Suppressor macrophage treated with lipopolysaccharide for 1 hour (primary cell): Measurements from ENCODE around the gene MACROD1.
A peak's percentile ranks its signal among the peaks of the same experiment; 100 is the strongest.

Experiments used
- DNase-seq, 3 donors: peaks; one replicate each; pipeline ENCODE4 v3.0.0-alpha.2; 2020 to 2022

MACROD1 gene

DNA sequence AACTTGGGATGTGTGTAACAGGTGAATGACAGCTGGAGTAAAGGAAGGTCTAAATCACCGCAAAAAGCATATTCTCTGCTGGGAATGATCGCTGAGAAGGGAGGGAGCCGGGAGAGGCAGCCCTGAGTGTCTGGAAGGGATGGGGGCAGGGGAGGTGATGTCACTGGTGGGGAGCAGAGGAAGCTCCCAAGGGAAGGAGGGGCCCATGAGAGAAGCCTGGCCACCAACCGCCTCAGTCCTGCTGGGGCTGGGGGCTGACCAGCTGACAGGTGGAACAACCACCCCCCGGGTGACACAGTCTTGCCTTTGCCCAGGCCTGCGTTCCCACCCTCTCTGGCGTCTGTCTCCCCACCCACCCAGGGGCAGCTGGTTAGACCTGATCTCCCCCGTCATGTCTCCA, 136.1 kb downstream of the MACROD1 start:
- no peak for DNase-seq

DNA sequence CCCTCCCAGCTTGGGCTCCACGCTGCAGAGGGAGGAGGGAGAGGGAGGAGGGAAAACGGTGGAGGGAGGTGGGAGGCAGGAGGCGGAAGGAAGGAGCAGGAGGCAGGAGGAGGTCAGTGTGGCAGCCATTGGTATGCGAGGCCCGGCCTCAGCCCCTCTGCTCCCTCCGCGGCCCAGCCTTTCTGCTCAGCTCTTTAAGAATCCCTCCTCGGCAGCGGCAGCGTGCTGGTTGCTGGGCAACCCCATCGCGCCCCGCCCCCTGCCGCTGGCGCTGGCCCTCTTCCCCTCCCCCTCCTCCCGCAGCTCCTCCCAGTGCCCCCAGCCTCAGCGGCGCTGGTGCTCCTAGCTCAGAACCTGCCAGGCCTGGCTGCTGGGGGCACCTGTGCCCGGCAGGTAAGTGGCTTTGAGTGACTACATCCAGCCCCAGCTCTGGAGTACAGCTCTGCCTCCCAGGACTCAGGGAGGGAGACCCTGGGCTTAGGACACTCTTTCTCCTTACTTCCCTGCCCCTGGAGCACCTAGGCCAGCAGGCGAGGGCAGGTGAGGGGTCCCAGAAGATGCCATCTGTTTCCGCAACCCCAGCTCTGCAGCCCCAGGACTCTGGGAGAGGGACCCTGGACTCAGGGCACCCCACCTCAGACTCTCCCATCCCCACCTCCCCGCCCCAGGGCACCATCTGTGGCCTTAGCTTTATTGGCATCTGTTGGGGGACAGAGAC, 137.4 kb downstream of the MACROD1 start:
- DNase-seq = peak in 1 of 3 donors; percentile 38

DNA sequence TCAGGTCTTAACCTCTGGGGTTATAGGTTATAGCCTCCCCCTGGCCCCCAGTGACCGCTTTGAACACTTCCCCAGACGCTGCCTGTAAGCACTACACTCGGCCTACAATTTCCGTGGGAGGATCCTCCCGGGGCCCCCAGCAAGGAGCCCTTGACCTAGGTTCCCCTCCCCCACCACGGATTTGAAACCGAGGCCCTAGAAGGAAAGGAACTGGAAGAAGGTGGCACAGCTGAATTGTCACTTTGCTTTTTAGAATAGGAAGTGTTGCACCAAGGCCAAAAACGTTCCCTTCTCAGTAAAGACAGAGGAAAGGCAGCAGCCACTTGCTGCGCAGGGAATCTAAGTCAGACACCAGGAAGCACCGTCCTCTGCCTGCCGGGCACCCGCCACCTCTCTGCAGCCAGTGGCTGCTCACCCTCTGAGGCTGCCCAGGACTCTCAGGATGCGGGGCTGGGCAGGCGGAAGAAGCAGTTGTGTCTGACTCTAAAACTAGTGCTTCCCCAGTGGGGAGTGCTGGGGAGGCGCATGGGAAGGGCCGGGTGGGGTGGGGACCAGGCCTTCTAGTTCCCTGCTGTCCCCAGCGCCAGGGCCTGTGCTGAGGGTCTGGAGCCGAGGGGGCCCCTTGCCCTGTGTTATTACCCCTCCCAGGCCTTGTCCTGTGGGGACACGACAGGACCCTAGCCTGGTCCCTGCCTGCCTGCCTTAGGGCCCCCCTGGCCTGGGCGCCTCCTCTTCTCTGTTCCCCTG, 138.1 kb downstream of the MACROD1 start:
- peak; percentile 51 to 55 (median 54) for DNase-seq

DNA sequence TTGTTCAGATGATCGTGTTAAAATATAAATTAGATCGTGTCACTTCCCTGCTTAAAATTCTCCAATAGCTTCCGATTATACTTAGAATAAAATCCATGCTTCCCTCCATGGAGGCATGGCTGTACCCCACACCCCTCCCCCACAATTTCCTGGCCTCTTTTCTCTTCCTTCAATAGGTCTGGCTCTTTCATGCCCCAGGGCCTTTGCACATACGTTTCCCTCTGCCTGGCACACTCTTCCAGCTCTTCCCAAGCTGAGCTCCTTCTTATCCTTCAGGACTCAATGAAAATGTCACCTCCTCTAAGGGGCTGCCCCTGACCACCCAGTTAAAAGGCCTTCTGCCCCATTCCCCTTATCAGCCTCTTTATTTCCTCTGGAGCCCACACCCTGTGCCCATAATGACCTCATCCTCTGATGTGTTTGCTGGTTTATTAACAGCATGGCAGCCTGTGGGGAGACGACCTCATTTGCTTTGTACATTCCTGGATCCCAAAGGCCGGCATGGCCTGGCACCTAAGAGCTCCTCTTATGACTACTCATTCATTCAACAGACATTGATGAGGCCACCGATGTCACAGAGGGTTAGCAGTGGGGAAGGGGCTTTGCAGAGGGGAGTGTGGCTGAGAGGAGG, 139.2 kb downstream of the MACROD1 start:
- DNase-seq = no peak

DNA sequence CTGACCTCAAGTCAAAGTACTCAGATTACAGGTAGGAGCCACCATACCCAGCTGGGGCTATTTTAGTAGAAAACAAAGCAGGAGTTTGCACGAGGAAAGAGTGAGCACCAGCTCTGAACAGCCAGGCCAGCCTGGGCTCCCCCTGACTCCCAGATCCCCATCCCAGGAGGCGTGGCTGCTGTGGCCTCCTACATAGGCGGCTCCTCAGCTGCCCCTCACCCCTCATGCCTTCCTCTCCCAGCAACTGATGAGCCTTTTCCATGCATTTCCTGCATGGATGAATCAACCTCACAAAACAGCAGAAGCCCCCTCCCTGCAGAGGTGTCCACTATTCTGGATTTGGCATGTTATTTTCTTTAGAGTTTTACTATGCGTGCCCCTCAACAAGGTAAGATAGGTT, 140.7 kb downstream of the MACROD1 start:
- DNase-seq = no peak

DNA sequence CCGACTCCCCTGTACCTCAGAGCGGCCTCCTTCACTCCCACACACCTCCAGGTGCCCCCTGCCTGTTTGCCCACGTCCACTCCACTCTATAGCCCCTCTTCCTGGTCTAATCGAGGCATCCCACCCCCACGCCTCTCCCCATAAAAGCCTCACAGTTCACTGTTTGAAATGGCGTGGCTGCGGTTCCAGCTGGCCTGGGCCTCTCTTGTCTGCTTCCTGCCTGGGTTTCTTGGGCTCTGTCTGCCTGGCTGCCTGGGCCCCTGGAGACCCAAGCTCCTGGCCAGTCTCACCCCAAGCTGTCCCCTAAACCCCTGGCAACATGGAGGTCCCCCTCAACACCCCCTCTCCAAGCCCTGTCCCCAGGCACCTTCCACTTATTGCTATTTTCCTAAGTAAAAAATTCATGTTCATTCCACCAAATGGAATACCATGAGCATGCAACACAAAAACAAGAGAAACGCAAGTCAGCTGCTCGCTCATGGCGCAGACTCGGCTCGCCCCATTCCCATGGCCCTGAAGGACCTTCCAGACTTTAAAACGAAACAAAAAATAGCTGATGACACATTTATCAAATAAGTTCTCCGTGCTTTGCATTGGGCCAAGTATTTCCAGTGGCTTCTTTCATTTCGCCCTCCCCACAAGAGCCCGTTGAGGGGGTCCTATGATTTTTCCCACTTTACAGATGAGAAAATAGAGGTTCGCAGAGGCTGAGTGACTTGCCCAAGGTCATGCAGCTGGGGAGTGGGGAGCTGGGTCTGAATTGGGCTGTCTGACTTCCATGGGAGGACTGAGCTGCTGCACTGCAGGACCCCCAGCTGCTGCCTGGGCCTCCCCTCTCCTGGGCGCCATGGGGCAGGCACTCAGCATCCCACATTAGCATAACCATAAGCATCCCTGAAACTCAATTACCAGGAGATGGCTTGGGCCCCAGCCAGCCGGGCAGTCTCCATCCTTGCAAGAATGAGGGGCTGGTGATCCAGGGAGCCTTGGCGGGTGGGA, 141.9 kb downstream of the MACROD1 start:
- DNase-seq = no peak

DNA sequence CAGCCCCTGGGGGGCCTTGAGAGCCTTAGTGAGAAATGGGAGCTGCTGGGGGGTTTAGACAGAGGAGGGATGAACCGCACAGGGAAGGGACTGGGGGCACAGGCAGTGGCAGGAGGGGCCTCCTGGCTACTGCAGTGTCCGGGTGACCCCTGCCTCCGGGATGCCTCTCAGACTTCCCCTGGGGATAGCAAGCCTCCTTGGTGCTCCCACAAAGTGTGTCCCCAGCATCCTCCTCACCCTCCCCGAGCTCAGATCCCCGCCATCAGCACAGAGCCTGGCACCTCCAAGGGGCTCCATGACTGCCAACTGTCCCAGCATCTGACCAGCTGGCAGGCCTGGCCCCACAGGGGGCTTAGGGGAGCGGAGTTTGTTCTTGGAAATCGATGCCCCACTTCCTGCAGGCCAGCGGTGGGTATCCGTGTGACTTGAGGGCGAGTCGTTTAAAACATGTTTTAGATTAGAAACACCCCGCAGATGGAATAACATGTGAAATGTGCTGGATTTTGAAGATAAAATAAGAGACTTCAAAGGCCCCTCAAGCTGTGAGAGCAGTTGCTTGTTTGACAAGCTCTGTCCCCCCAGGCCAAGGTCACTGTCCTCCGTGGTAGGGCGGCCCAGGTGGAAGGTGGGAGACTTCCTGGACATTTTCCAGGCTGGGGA, 143.7 kb downstream of the MACROD1 start:
- DNase-seq = no peak

DNA sequence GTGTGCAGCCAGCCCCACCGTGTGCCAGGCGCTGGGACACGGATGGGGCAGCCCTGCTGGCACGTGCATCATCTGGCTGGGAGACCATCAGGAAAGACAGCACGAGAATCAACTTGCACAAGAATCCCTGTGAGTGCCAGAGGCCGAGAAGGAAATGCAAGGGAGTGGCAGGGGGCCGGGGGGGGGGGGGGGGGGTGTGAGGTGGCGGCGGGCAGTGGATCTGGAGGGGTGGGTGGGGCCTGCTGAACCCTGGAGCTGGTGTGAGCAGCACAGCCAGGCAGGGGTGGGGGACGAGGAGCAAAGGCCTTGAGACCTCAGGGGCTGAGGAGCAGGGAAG, 144.2 kb downstream of the MACROD1 start:
- no peak for DNase-seq

DNA sequence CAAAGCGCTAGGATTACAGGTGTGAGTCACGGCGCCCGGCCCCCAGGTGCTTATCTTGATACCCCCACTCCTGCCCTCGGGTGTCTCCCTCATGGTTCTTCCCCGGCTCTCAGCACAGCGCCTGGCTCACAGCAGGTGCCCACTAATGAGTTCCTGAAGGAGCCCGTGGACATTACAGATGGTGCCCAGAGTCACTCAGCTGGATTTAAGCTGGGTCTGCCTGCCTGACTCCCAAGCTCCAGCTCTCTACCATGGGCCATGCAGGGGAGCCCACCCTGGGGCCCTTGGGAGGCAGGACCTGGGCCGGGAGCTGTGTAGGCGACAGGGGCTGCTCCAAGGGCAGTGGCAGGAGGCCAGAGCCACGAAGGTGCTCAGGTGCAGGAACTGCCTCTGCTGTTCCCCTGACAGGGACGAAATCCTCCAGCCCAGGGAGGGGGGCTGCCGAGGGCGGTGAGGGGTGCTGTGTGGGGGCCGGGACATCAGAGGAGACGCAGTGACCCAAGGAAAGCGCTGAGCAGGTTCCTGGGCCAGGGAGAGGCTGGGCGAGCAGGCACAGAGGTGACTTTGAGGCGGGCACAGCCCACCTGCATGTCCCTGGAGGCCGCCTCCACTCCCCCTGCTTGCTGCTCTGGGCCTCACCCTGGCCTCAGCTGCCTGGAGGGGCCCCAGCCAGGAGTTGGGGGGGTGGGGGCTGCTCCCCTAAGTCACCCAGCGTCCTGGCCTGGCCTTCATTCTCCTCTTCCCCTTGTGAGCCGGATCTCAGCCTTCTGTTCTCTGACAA, 144.7 kb downstream of the MACROD1 start:
- no peak for DNase-seq

DNA sequence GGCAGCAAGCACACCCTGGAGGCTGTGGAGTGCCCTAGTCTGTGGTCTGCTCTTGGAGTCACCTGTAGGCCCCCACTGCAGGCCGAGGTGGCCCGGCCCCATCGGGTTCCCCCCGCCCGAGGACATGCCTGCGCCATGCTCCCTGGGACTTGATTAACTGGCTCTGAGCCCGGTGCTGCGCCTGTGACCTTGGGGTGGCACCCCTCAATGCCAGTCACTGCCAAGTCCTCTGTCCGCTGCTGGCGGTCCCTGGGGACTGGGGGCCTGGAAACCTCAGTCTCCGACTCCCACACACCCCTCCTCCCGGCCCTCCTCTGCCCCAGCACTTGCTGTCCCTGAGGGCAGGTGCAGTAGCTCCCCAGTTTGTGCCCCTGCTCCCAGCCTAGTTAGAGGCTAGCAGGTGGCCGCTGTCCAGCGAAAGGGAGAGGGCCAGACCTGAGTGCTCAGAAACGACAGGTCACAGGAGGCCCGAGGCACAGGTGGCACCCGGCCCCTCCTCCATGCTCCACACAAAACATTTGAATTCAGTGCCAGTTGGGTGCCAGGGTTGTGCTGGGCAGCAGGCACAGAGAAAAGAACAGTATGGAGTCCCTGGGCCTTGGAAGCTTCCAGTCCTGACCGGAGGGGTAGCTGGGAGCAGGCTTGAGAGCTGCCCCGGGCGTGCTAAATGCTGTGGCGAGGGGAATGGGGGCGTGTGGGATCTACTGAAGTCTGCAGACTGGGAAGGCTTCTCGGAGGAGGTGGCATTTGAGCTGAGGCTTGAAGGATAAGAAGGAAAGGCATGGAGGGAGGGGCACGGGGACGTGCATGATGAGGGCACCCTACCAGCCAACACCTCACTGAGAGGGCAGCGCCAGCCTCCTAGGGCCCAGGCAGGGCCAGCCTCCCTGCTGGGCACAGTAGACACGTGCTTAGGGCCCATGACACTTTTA, 146.5 kb downstream of the MACROD1 start:
- no peak for DNase-seq

DNA sequence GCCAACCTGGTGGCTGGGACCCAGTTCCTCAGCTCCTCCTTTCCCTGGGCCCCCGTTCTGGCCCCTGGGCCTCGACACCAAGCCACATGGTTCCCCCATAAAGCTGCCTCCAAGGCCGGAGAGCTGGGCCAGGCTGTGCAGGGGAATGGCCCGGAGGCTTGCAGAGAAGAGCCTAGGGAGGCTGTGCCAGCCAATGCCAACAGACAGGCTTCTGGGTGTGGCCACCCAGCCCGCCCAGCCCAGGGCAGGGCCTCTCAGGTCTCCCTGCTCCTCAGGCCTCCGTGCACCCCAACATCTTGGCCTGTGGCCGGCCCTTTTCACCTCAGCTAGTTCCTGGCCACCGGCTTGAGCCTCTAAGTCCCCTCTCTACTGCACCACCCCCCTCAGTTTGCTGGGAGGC, 147.6 kb downstream of the MACROD1 start:
- DNase-seq = no peak

DNA sequence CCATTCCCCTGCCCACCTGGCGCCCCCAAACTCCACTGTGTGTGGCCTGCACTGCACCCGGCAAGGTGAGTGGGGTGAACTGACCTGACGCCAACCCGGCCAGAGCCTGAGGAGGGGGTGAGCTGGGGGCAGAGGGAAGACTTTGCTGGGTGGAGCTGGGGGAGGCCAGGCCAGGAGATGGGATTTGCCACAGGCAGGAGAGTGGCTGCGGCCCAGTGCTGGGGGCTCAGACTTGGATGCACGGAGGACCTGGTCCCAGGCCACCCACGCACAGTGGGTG, 148.0 kb downstream of the MACROD1 start:
- DNase-seq = no peak

DNA sequence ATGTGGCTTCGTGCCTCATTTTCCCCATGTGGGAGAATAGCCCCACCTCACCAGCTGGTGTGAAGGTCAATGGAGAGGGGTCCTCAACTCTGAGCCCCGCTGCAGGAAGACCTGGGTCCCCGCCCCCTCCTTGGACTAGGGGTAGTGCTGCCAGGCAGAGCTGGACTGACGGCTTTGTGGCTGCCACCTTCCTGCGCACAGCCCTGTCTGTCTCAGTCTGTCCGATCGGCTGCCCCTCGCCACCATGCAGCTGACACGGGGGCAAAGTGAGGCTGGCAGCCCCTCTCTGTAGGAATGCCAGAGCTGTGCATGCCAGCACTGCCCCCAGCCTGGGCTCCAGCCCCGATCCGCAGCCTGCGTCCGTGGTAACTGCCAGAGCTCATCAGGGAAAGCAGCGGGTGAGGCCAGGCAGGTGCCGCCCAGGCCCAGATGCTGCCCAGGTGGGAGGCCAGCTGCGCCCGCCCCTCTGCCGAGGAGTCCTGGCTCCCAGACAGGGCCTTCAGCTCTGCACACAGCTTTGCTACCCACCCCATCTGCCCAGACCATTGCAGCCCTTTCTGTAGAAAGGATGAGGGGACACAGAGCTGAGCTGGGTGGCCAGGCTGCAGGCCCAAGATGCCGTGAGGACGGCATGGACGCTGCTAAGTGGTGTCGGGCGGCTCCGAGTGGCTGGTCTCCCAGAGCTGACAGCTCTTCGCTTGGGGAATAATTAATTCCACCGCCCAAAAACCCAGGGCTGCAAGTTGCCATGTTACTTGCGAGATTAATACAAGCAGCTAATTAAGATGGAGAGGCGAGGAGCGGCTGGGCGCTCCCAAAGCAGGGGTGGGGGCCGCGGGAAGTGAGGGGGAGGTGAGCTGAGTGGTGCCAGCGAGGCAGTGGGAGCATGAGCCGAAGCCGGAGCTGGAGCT, 149.7 kb downstream of the MACROD1 start:
- no peak for DNase-seq

DNA sequence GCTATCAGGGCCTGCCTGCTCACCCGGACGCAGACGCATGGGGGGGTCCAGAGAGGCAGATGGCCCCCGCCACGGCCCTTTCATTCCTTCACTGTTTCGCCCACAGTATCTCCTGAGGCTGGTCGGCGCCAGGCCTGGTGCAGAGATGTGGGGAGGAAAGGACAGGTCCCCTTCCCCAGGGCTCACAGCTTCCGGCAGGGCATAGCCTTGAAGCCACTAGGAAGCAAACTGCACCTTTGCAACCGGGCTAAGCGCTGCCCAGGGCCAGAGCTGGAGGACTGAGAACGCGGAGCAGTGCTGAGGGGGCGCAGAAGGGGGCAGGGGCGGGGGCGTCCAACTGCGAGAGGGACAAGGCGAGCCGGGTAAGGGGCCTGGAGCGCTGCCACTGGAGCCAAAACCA, 150.4 kb downstream of the MACROD1 start:
- DNase-seq = no peak

DNA sequence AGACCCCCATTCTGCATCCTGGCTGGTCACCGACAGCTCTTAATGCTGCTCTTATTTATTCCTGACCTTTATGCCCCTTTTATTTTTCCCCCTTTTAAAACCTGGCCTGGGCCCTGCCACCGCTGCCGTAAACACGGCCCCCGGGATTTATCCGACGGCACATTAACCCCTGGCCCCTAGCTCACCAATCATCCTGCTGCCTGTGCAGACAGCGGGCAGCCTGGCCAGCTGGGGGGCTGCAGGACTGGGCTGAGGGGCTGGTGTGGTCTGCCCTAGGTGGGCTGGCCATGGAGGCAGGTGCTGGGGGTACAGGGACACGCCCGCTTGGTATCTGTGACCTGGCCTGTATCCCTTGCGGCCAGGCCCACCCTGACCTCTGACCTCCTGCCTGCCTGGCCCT, 151.6 kb downstream of the MACROD1 start:
- DNase-seq = no peak

DNA sequence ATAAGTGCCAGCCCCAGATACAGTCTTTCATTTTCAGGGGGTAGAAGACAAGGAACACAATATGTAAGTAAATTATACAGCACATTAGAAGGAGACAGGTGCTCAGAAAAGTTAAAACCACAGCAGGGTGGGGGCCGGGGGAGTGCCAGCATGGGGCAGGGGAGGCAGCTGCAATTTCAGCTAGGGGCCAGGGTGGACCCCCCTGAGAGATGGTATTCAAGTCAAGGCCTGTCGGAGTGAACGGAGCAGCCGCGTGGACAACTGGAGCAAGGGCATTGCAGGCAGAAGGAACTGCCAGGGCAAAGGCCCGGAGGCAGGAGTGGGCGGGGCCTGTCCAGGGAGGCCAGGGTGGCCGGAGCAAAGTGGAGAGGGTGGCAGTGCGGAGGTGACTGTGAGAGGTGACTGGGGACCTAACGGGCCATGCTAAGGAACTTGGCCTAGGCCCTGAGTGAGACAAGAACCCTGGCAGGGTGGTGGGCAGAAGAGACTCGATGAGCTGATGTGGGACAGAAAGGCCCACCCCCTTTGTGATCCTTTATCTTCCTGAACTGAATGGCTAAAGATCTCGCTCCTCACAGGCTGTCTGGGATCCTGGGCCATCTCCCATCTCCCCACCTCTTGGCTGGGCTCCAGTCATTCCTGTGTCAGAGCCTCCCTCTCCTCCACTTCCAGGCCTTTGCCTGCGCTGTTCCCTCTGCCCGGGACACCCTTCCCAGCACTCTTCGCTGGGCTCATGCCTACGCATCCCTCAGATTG, 152.6 kb downstream of the MACROD1 start:
- DNase-seq = no peak

DNA sequence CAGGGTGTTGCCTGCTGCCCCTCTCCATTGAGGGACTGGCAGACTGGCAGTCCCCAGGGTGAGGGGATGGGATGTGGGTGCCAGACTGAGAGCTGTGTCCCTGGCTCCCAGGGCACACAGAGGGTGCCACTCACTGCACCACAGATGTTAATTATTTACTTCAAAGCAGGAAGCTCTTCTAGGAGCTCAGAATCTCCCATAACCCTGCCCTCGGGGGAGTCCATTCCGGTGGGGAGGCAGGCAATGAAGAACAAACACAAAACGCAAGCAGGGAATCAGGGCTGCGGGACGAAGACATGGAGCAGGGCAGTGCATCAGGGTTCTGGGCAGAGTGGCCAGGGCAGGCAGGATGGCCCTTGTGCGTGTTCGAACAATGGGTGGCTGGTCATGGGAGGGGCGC, 154.5 kb downstream of the MACROD1 start:
- no peak for DNase-seq

DNA sequence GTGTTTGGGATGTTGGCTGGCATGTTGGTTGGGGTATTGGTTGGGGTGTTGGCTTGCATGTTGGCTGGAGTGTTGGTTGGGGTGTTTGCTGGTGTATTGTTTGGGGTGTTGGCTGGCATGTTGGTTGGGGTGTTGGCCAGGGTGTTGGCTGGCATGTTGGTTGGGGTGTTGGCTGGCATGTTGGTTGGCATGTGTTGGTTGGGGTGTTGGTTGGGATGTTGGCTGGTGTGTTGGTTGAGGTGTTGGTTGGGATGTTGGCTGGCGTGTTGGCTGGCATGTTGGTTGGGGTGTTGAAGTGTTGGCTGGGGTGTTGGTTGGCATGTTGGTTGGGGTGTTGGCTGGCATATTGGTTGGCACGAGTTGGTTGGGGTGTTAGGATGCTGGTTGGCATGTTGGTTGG, 155.1 kb downstream of the MACROD1 start:
- no peak for DNase-seq

DNA sequence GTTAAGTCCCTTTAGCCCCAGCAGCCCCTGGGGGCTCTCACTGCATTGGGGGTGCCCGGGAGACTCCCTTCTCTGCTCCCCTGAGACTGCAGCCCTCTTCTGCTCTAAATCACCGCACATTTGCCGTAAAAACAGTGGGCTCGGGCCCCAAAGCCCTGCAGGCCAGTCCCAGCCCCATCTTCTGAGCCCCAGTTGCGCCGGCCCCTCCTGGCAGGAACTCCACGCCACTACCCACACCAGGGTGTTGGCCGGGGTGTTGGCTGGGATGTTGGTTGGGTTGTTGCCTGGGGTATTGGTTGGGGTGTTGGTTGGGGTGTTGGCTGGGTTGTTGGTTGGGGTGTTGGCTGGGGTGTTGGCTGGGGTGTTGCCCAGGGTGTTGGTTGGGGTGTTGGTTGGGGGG, 156.2 kb downstream of the MACROD1 start:
- no peak for DNase-seq
